Kidney (tissue), 14 donors: Measurements from ENCODE around the gene NEXN. TPM values are rescaled to one million over a fixed set of nuclear protein-coding genes. Genes with fewer than 3 reads are reported as not detected.

Experiments used
- DNase-seq, 5 donors: peaks; one replicate each; pipeline ENCODE4 v3.0.0-alpha.2; 2013 to 2020
- FAIRE-seq: peaks from 2 replicates; lab custom pipeline; 2012; peaks lifted over from hg19 to GRCh38; lab: Jason Lieb, UNC
- H3K27ac ChIP-seq, 2 donors: one replicate each; pipeline ENCODE4 v1.7.0; 2013; ENCODE audit warnings: low read depth in 2 of 2, low read length in 2 of 2, inconsistent platforms in 1 of 2
- H3K27me3 ChIP-seq: one replicate; pipeline ENCODE4 v1.7.1; 2013; ENCODE audit warnings: low read length, inconsistent platforms; ENCODE audit not compliant: control insufficient read depth, insufficient read depth
- H3K36me3 ChIP-seq, 3 donors: one replicate each; pipeline versions ENCODE4 v1.7.0 to v1.7.1; 2013; ENCODE audit warnings: low read length in 3 of 3, control low read depth in 1 of 3, inconsistent platforms in 1 of 3; ENCODE audit not compliant: insufficient read depth in 3 of 3, control insufficient read depth in 2 of 3
- H3K4me1 ChIP-seq, 3 donors: one replicate each; pipeline versions ENCODE4 v1.7.0 to v1.7.1; 2013; ENCODE audit warnings: low read length in 3 of 3, inconsistent platforms in 1 of 3, low read depth in 1 of 3; ENCODE audit not compliant: control insufficient read depth in 2 of 3, insufficient read depth in 2 of 3
- H3K4me3 ChIP-seq, 3 donors: one replicate each; pipeline versions ENCODE4 v1.7.0 to v1.8.1; 2013; ENCODE audit warnings: low read length in 3 of 3, control low read depth in 1 of 3, inconsistent platforms in 1 of 3
- H3K9ac ChIP-seq, 3 donors: one replicate each; pipeline versions ENCODE4 v1.7.0 to v1.7.1; 2013; ENCODE audit warnings: low read length in 3 of 3, control low read depth in 1 of 3, inconsistent platforms in 1 of 3
- H3K9me3 ChIP-seq, 3 donors: one replicate each; pipeline versions ENCODE4 v1.7.0 to v1.7.1; 2013; ENCODE audit warnings: low read length in 3 of 3, control low read depth in 1 of 3, inconsistent platforms in 1 of 3; ENCODE audit not compliant: control insufficient read depth in 2 of 3, insufficient read depth in 1 of 3
- CTCF ChIP-seq: IDR thresholded peaks from 3 replicates; pipeline ENCODE4 v1.5.1; 2012; ENCODE audit warnings: mild to moderate bottlenecking, moderate library complexity, borderline replicate concordance; ENCODE audit not compliant: insufficient read depth; ENCODE audit errors: extremely low read depth
- intact Hi-C: fragments of 100-400 bp; cut with DNase I; formaldehyde crosslinking; loops from one replicate; pipeline ENCODE4 v1.11.1; 2022
- polyA plus RNA-seq: library from polyadenylated mRNA; stranded (reverse); fragments of 350-450 nt; fragmentation: Illumina TruSeq; extraction: RNeasy Lipid Tissue Mini Kit (QIAGEN cat#74804); gene quantifications from one replicate; pipeline ENCODE4 v1.2.3, GENCODE V29; 2014; ENCODE audit warnings: low read depth, low replicate concordance; ENCODE audit not compliant: insufficient read depth
- total RNA-seq: library from RNA; stranded (reverse); fragmentation: NEBNext Ultra II Directional; extraction: Animal tissue kit (Norgen Biotek cat#: 25700); gene quantifications from one replicate; pipeline ENCODE4 v1.2.1, GENCODE V29; 2021
- donor health status: control.
- donor health status: control.
- donor health status: control.
- donor health status: control.
- donor health status: control.
- donor health status: DM: yes; HTN: yes; CAD: no.
- donor health status: Normal renal cell carcinoma (clear cell type).

NEXN gene
- total and polyA plus RNA-seq, 2 donors from 2014 or later, result 6.5 to 7.1 TPM

GRCh38 chr1:77891200-77891599 lies 2.8 kb downstream of the NEXN start:
- no peak for TF ChIP-seq CTCF
- Histone ChIP-seq H3K27me3 (no peaks in the 10 kb centered on the region), H3K27ac (no peak overlapping the region), H3K4me1 (no peaks in the 10 kb centered on the region), H3K9ac (no peak overlapping the region), H3K4me3 (no peak overlapping the region), H3K9me3 (no peaks in the 10 kb centered on the region), H3K36me3 (no peaks in the 10 kb centered on the region)
- FAIRE-seq, result no peak
- intact Hi-C loops, result no loop called here
- DNase-seq, result no peak

GRCh38 chr1:77899647-77900320 lies 11.4 kb downstream of the NEXN start:
- H3K27ac ChIP-seq, result no peak overlapping the region
- no peak overlapping the region for H3K9ac ChIP-seq
- intact Hi-C loops, result no loop called here
- H3K36me3 ChIP-seq, result no peaks in the 10 kb centered on the region
- FAIRE-seq, result no peak
- no peak for DNase-seq
- H3K4me1 ChIP-seq, result no peaks in the 10 kb centered on the region
- H3K27me3 ChIP-seq, result no peaks in the 10 kb centered on the region
- no peaks in the 10 kb centered on the region for H3K9me3 ChIP-seq
- no peak overlapping the region for H3K4me3 ChIP-seq
- no peak for TF ChIP-seq CTCF

DNA sequence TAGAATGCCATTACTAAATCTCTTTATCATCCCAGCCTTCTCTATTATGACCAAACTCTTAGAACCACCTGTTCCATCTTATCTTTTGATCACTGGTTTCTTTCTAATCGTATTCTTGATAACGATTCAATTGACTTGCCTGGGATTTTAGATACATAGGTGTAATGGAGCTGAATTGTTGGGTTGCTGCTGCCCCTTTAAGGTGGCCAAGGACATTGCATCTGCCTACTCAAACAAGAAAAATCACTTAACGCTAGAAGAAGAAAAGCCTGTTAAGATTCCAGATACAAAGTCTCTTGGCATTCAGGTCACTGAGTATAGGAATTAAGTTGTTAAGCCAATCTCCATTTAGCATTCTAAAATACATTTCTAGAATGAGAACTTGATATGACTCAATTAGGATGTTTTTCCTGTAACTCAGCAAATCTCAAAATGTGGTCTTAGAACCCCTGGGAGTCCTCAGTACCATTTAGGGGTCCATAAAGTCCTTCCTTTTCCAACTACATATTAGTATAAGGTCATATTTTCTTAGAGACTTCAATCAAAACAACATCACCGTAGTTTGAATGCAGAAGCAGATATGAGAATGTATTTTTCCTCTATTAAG lies 12.4 kb downstream of the NEXN start:
- Histone ChIP-seq H3K27me3 (no peaks in the 10 kb centered on the region), H3K4me3 (no peak overlapping the region), H3K9ac (no peak overlapping the region), H3K9me3 (no peaks in the 10 kb centered on the region), H3K36me3 (no peaks in the 10 kb centered on the region), H3K4me1 (no peaks in the 10 kb centered on the region), H3K27ac (no peak overlapping the region)
- TF ChIP-seq CTCF, result peak; percentile 67
- DNase-seq (peak in 3 of 5 donors; percentile 39 to 76 (median 71)), FAIRE-seq (peak; percentile 67)
- intact Hi-C loops, result no loop called here

DNA sequence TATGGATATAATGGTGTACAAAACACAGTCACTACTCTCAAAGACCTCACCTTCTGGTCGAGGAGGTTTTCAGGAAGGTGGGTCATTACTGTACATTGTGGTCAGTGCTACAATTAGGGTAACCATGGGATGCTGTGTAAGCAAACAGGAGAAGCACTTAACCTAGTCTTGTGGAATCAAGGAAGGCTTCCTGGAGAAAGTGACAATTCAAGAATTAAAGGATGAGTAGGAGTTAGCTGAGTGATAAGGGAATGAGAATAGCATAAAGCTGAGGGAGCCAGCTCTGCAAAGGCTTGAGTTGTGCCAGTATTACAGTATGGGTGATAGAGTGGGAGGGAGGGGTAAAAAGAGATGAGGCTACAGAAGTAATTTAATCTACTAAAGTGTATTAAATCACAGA lies 17.2 kb downstream of the NEXN start:
- H3K27ac ChIP-seq, result no peak overlapping the region

More for the DNA sequence above, 17.2 kb downstream of the NEXN start:
- FAIRE-seq, result no peak
- intact Hi-C loops, result no loop called here
- no peaks in the 10 kb centered on the region for H3K4me1 ChIP-seq
- no peak for DNase-seq
- no peak overlapping the region for H3K4me3 ChIP-seq
- H3K36me3 ChIP-seq, result no peaks in the 10 kb centered on the region
- no peaks in the 10 kb centered on the region for H3K9me3 ChIP-seq
- H3K9ac ChIP-seq, result no peak overlapping the region
- TF ChIP-seq CTCF, result no peak
- H3K27me3 ChIP-seq, result no peaks in the 10 kb centered on the region
